Skeletal muscle satellite cell (primary cell): ENCODE results near the gene GGT5.
A peak's percentile ranks its signal among the peaks of the same experiment; 100 is the strongest.
"Not testable (repeated sequence)": the region's sequence is repeated elsewhere in the genome, so short reads cannot be mapped to it uniquely, and the experiment has no call there.

ENCODE experiments used
- H3K27me3 ChIP-seq: 2 replicates; pipeline ENCODE4 v1.7.0; 2013; ENCODE audit warnings: low read length; ENCODE audit not compliant: control insufficient read depth, insufficient read depth
- H3K36me3 ChIP-seq: 2 replicates; pipeline ENCODE4 v1.7.0; 2013; ENCODE audit warnings: mild to moderate bottlenecking, control low read depth, low read length; ENCODE audit not compliant: insufficient read depth
- H3K4me1 ChIP-seq: 2 replicates; pipeline ENCODE4 v1.7.0; 2013; ENCODE audit warnings: low read length; ENCODE audit not compliant: control insufficient read depth, insufficient read depth
- H3K4me2 ChIP-seq: 2 replicates; pipeline ENCODE4 v1.7.0; 2013; ENCODE audit warnings: mild to moderate bottlenecking, low read length
- H3K4me3 ChIP-seq: 2 replicates; pipeline ENCODE4 v1.7.0; 2013; ENCODE audit warnings: low read length
- H3K9ac ChIP-seq: 2 replicates; pipeline ENCODE4 v1.7.0; 2013; ENCODE audit warnings: mild to moderate bottlenecking, low read depth, low read length, moderate library complexity
- H3K9me3 ChIP-seq: replicated peaks from 2 replicates; pipeline ENCODE4 v1.7.0; 2013; ENCODE audit warnings: mild to moderate bottlenecking, control low read depth, low read length

The GGT5 gene

DNA sequence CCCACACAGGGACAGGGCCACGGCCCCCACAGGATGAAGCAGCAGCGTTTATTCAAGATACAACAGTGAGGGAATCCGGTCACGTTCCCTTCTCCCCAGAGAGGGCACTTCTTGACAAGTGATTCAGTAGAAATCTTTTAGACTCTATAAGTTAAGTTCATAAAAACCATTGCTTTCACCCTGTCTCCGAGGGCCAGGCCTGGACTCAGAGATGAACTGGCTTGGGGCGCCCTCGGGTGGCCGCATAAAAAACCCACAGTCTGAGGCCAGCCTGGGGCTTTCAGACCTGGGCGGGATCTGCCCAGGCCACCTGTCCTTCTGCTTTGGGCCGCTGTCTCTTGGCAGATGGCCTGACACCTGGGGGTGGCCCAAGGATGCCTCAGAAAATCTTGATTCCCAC lies 14.6 kb upstream of the GGT5 start:
- H3K4me2 ChIP-seq = peak overlapping the region; percentile 37
- H3K9me3 ChIP-seq = not testable (repeated sequence)

DNA sequence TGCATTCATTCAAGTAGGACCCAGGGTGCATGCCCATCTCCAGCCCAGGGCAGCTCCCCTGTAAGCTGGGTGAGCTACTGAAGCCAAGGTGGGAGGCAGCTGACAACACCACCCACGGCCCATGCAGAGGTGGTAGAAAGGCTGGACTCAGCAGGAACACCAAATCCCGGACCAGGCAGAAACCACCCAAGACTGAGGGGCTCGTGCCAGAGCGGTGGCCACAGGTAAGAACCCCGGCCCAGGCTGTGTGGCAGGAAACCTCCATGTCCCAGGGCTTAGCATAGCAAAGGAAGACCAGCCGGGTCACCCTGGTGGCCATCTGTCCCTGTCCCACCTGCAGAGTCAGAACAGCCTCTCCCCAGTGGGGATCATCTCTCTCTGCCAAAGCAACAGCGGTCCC lies 11.9 kb upstream of the GGT5 start:
- H3K4me1 ChIP-seq, H3K9ac ChIP-seq, H3K9me3 ChIP-seq: not testable (repeated sequence)

More for the DNA sequence above, 14.6 kb upstream of the GGT5 start:
- H3K27me3 ChIP-seq, H3K4me3 ChIP-seq, H3K36me3 ChIP-seq, H3K9ac ChIP-seq, H3K4me1 ChIP-seq: not testable (repeated sequence)

DNA sequence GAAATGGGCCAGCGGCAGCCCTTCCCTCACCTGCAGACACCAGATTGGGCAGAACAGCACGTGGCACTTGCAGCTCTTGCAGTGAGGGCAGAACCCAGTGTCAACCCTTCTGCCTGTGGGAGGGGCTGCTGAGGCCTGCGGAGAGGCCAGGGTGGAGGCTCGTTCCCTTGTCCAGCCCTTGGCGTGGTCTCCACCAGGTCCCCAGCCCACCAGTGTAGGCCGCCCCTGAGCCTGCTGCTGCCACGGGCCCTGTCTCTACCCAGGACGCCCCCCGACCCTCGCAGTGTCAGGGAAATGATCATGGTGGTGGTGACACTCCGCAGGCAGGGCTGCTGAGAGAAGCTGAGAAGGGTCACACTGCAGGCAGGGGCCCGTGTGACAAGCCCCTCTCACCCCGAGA lies 11.3 kb upstream of the GGT5 start:
- H3K27me3 ChIP-seq, H3K4me2 ChIP-seq, H3K9ac ChIP-seq, H3K36me3 ChIP-seq, H3K9me3 ChIP-seq, H3K4me1 ChIP-seq, H3K4me3 ChIP-seq: not testable (repeated sequence)

More for the DNA sequence above, 11.9 kb upstream of the GGT5 start:
- not testable (repeated sequence) for H3K4me3 ChIP-seq, H3K27me3 ChIP-seq, H3K36me3 ChIP-seq, H3K4me2 ChIP-seq

DNA sequence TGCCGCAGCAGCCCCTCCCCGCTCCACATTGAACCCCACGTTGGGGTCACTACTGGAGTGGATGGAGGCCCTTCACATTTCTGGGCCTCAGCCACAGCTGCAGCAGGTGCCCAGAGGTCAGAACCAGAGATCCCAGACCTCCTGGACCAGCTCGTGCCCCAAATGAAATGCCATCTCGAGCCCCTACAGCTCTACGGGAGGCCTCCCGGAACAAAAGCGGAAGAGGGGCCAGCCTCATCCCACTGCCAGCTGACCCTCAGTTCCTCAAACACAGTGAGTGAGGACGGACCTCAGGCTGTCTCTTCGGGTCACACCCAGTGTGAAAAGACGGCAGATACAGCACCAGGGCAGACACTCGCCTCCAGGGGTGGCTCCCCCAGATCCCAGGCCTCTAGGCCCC lies 8.2 kb upstream of the GGT5 start:
- not testable (repeated sequence) for H3K4me1 ChIP-seq, H3K36me3 ChIP-seq, H3K27me3 ChIP-seq, H3K9me3 ChIP-seq, H3K4me3 ChIP-seq, H3K4me2 ChIP-seq, H3K9ac ChIP-seq

DNA sequence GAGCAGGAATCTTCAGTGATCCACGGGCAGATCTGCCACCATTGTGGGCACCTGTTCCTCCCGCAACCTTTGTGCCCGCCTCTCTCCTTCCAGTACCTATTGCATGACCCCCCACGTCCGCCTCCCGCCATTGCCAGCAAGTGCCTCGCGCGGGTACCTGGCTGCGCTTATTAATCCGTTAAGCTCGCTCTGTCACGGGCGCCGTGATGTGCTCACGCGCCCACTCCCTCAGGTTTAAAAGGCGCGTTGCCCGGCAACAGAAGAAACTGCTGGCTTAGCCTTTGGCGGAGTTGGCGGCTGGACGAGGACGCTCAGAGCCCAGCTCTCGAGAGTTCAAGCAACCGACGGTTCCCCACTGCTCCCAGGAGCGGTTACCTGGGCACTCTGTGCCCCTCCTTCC lies 6.4 kb upstream of the GGT5 start:
- H3K4me1 ChIP-seq = peaks cover 17% of the 10 kb centered on the region
- H3K27me3 ChIP-seq, H3K4me3 ChIP-seq, H3K36me3 ChIP-seq, H3K9ac ChIP-seq, H3K9me3 ChIP-seq, H3K4me2 ChIP-seq: not testable (repeated sequence)

DNA sequence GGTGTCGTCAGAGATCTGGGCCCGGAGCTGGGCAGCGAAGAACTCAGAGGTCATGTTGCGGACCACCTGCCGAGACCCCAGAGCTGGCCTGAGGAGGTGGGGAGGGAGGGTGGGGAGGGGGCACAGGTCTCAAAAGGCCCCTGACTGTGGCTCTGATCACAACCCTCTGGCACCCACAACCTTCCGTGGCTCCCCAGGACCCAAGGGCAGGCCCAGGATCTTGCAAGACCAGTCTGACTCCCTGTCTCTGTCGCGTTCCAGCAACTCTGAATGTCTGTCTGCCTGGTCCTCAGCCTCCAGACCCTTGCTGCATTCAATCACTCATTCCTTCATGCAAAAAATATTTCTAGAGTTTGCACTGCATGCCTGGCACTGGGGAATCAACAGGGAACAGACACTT lies 4.5 kb upstream of the GGT5 start:
- peaks cover 32% of the 10 kb centered on the region for H3K4me1 ChIP-seq
- not testable (repeated sequence) for H3K36me3 ChIP-seq, H3K4me3 ChIP-seq, H3K27me3 ChIP-seq, H3K9me3 ChIP-seq, H3K9ac ChIP-seq, H3K4me2 ChIP-seq

DNA sequence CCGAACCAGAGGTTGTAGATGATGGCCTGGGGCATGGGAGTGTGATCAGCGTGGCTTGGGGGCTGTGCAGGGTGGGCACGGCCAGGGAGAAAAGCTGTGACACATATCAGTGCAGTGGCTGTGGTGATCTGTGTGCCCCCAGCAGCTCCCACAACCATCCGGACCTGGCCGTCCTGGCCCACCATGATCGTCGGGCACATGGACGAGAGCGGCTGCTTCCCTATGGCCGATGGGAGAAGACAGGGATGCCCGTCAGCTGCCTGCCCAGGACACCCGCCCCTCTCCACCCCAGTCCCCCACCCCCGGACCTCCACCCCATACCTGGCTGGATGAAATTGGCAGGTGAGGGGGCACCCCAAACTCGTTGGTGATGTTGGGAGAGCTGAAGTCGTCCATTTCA lies 3.7 kb upstream of the GGT5 start:
- H3K4me1 ChIP-seq = peaks cover 32% of the 10 kb centered on the region
- H3K36me3 ChIP-seq, H3K4me2 ChIP-seq, H3K9me3 ChIP-seq, H3K9ac ChIP-seq, H3K4me3 ChIP-seq, H3K27me3 ChIP-seq: not testable (repeated sequence)

DNA sequence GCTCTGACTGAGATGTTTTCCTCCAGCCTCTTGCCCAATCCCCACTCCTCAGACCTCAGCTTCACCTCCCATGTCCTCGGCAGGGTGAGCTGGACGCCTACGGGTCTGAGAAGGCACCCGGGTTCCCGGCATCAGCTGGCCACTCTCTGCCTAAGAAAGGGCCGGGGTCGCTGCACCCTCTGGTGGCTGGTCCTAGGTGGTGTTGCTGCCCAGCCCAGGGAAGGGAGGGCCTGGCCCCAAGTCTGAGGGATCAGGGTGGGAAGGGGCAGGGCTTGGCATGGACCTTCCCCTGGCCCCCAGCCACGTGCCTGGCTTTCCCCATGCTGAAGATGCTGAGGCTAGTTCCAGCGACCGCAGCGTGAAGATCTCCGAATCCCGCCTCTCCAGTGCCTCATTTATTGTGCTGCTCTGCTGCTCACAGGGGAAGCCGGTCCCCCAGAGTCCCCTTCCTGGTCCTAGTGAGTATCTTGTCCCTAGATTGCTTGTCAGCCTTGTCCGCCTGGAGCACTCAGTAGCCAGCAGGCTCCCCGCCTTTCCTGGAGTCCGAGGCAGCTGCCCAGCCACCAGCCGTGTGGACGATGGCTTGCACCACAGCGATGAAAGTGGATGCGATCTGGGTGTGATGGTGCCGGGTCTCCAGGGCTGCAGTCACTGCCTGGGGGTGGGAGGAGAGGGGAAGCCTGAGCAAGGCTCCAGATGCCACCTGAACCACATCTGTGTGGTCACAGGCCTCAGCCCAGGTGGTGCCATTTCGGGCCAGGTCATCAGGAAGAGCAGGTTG lies 2.9 kb upstream of the GGT5 start:
- Histone ChIP-seq H3K4me1 (peaks cover 40% of the 10 kb centered on the region), H3K9ac (peak overlapping the region; percentile 88), H3K4me3 (peak overlapping the region; percentile 42), H3K36me3 (no peaks in the 10 kb centered on the region), H3K27me3 (no peaks in the 10 kb centered on the region), H3K4me2 (peak overlapping the region; percentile 74), H3K9me3 (no peaks in the 10 kb centered on the region)

DNA sequence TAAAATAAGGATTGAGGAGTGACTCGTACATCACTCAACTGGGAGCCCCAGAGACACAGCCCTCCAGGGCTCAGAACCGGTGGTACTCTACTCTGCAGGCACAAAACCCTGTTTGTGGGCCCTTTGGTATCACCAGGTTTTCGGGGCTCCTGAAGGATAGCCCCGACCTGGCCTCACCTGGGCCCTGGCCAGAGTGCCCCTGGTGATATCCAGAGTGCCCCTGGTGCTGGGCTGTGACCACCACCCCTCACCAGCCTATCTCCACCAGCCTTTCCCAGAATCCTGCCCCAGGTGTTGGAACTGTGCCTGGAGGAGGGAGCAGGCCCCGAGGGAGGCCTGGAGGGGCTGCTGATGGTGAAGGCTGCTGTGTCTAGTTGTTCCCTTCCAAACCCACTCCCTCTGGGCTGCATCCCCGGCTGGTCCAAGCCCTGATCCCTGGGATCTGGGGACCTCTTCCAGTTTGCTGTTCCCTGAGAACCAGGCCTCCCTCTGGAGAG lies 2.2 kb upstream of the GGT5 start:
- Histone ChIP-seq H3K4me1 (peaks cover 47% of the 10 kb centered on the region), H3K4me3 (peak overlapping the region; percentile 48), H3K4me2 (peak overlapping the region; percentile 74), H3K27me3 (no peaks in the 10 kb centered on the region), H3K36me3 (no peaks in the 10 kb centered on the region), H3K9me3 (no peaks in the 10 kb centered on the region), H3K9ac (peak overlapping the region; percentile 88)

DNA sequence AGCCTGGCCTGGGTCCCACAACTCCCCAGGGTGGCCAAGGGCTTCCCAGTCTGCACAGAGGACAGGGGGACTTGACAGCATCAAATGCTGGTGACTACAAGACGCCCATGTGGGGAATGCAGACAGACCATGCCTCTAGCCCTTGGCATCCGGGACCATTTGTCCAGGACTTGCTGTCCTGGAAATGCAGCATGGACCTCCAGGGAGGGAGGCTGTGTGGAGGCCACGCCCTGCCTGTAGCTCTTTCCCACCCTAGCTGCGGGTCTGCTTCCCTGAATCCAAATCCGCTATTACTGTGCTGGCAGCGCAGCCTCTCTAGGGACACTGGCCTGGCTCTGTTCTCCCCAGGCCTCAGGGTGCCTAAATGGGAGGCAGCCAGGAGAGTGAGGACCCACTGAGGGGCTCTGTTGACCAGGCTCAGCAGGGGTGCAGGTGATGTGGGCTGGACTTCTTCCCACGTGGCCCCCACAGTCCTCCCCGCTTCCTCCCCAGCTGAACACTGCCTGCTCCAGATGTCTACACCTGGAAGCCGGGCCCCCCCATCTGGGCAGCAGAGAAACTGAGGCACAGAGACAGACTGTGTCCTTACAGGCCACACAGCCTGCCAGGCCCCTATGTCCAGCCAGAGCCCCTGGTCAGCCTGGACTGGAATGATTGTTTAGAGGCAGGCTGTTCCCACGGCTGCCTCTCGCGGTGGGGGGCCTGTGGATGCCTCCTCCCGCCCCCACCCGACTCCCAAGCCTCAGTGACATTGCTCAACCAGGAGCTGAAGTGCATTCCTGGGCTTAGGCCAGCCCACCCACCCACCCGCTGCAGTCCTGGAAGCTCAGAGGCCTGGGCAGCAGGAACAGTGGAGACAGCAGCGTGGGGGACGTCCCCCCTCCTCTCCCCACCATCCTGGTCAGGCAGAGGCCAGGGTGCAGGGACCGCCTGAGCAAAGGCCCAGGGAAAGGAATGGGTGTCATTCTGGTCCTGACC lies 991 bp upstream of the GGT5 start:
- Histone ChIP-seq H3K4me2 (peak overlapping the region; percentile 92), H3K4me1 (peaks cover 53% of the 10 kb centered on the region), H3K9ac (peak overlapping the region; percentile 88), H3K4me3 (peak overlapping the region; percentile 72)
- not testable (repeated sequence) for H3K27me3 ChIP-seq, H3K36me3 ChIP-seq, H3K9me3 ChIP-seq

DNA sequence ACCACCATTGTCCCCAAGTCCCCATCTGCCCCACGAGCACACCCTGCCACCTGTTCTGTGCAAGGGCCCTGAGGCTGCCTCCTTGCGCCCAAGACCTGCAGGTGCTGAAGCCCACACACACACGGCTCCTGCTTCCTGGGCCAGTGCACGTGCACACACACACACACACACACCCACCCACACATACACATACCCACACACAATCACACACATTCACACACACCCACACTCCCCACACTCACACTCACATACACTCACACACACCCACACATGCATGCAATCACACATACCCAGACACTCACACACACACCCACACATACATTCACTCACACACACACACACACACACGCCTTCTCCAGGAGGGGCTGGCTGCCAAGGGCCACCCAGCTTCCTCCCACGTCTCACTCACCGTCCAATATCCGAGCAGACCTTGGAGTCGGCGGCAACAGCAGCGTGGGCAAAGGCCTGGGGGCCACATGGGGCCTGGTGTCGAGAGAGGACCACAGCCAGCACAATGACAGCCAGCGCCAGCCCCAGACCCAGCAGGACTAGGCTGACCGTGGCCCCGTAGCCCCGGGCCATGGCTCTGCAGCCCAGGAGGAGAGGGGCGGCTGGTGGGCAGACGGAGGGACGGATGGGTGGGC lies 616 bp downstream of the GGT5 start:
- Histone ChIP-seq H3K27me3 (no peaks in the 10 kb centered on the region), H3K4me2 (peak overlapping the region; percentile 92), H3K36me3 (peaks cover 3% of the 10 kb centered on the region), H3K9me3 (no peaks in the 10 kb centered on the region), H3K4me3 (peak overlapping the region; percentile 72), H3K4me1 (peaks cover 59% of the 10 kb centered on the region), H3K9ac (peak overlapping the region; percentile 83)
